Muscle layer of duodenum (tissue), 2 donors: ENCODE measurements around the gene TRIO.

Source experiments
- H3K27ac ChIP-seq: one replicate; pipeline ENCODE4 v1.7.0; 2013; ENCODE audit warnings: mild to moderate bottlenecking, low read length
- H3K27me3 ChIP-seq: one replicate; pipeline ENCODE4 v1.7.0; 2013; ENCODE audit warnings: low read depth, mild to moderate bottlenecking, control low read depth, low read length
- H3K36me3 ChIP-seq, 2 donors: one replicate each; pipeline ENCODE4 v1.7.0; 2013; ENCODE audit warnings: low read length in 2 of 2, control low read depth in 1 of 2, mild to moderate bottlenecking in 1 of 2; ENCODE audit not compliant: insufficient read depth in 2 of 2, control insufficient read depth in 1 of 2
- H3K4me1 ChIP-seq, 2 donors: one replicate each; pipeline ENCODE4 v1.7.0; 2013; ENCODE audit warnings: low read length in 2 of 2, mild to moderate bottlenecking in 2 of 2, control low read depth in 1 of 2, moderate library complexity in 1 of 2; ENCODE audit not compliant: insufficient read depth in 2 of 2, control insufficient read depth in 1 of 2
- H3K4me3 ChIP-seq, 2 donors: one replicate each; pipeline ENCODE4 v1.7.0; 2013; ENCODE audit warnings: low read length in 2 of 2, low read depth in 1 of 2, mild to moderate bottlenecking in 1 of 2
- H3K9me3 ChIP-seq, 2 donors: one replicate each; pipeline ENCODE4 v1.7.0; 2013; ENCODE audit warnings: low read length in 2 of 2, control low read depth in 1 of 2, mild to moderate bottlenecking in 1 of 2; ENCODE audit not compliant: control insufficient read depth in 1 of 2
- donor health status: healthy.

TRIO gene

GRCh38 chr5:14405706-14406553 is 262.8 kb downstream of the TRIO start:
- H3K36me3 ChIP-seq: peaks cover 38 to 51% of the 10 kb centered on the region in 2 donors
- no peak overlapping the region for H3K4me3 ChIP-seq
- peaks cover 0 to 9% of the 10 kb centered on the region in 2 donors for H3K4me1 ChIP-seq
- H3K27ac ChIP-seq: no peak overlapping the region
- H3K9me3 ChIP-seq: no peaks in the 10 kb centered on the region
- H3K27me3 ChIP-seq: no peaks in the 10 kb centered on the region

GRCh38 chr5:14406554-14406849 is 263.4 kb downstream of the TRIO start:
- H3K4me3 ChIP-seq: no peak overlapping the region
- H3K27ac ChIP-seq: no peak overlapping the region
- peaks cover 33 to 51% of the 10 kb centered on the region in 2 donors for H3K36me3 ChIP-seq
- no peaks in the 10 kb centered on the region for H3K9me3 ChIP-seq
- peaks cover 0 to 5% of the 10 kb centered on the region in 2 donors for H3K4me1 ChIP-seq
- H3K27me3 ChIP-seq: no peaks in the 10 kb centered on the region

GRCh38 chr5:14407051-14407450 is 263.9 kb downstream of the TRIO start:
- peaks cover 0 to 5% of the 10 kb centered on the region in 2 donors for H3K4me1 ChIP-seq
- no peaks in the 10 kb centered on the region for H3K9me3 ChIP-seq
- no peak overlapping the region for H3K27ac ChIP-seq
- no peak overlapping the region for H3K4me3 ChIP-seq
- H3K27me3 ChIP-seq: no peaks in the 10 kb centered on the region
- peaks cover 28 to 51% of the 10 kb centered on the region in 2 donors for H3K36me3 ChIP-seq

GRCh38 chr5:14407746-14408175 is 264.6 kb downstream of the TRIO start:
- H3K4me3 ChIP-seq: no peak overlapping the region
- peaks cover 28 to 57% of the 10 kb centered on the region in 2 donors for H3K36me3 ChIP-seq
- no peak overlapping the region for H3K27ac ChIP-seq
- no peaks in the 10 kb centered on the region for H3K27me3 ChIP-seq
- H3K4me1 ChIP-seq: peaks cover 0 to 5% of the 10 kb centered on the region in 2 donors
- no peaks in the 10 kb centered on the region for H3K9me3 ChIP-seq

DNA sequence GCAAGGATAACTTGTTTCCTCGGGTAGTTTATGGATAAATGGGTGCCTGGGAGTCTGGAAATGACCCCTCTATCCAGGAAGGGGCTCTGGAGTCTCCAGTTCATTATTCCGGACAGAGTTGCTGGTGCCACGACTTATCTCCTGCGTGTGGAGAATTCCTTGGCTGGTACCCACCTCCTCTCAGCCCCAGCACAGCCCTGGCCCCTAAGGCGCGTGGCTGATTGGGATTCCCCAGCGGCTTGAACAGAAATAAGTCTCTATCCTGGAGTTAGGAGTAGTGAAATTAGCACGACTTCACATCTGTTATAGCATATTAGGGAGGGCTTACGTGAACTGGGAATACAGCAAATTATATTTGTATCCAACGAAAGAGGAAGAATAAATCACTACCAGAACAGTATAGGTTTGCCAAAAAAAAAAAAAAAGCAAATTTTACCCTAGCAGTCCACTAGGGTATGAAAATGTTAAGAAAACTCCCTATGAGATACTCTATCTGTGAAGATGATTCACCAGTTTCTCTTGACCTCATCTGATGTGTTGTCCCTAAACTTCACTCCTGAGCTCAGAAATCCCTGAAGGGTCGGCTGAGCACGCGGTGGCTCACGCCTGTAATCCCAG is 265.9 kb downstream of the TRIO start:
- H3K9me3 ChIP-seq: no peaks in the 10 kb centered on the region
- H3K4me3 ChIP-seq: no peak overlapping the region
- H3K27ac ChIP-seq: no peak overlapping the region
- peaks cover 28 to 62% of the 10 kb centered on the region in 2 donors for H3K36me3 ChIP-seq
- peaks cover 0 to 9% of the 10 kb centered on the region in 2 donors for H3K4me1 ChIP-seq
- no peaks in the 10 kb centered on the region for H3K27me3 ChIP-seq

- no peaks in the 10 kb centered on the region for H3K27me3 ChIP-seq
- peaks cover 32 to 62% of the 10 kb centered on the region in 2 donors for H3K36me3 ChIP-seq
- peaks cover 0 to 9% of the 10 kb centered on the region in 2 donors for H3K4me1 ChIP-seq
- no peak overlapping the region for H3K4me3 ChIP-seq
- H3K27ac ChIP-seq: no peak overlapping the region
- H3K9me3 ChIP-seq: no peaks in the 10 kb centered on the region
Observed at GRCh38 chr5:14410068-14410393, 266.9 kb downstream of the TRIO start.

- Histone ChIP-seq H3K9me3 (no peaks in the 10 kb centered on the region), H3K27me3 (no peaks in the 10 kb centered on the region), H3K27ac (peak overlapping the region; percentile 58), H3K4me1 (peaks cover 0 to 9% of the 10 kb centered on the region in 2 donors), H3K36me3 (peaks cover 34 to 62% of the 10 kb centered on the region in 2 donors), H3K4me3 (no peak overlapping the region)
Observed at GRCh38 chr5:14410394-14411201, 267.5 kb downstream of the TRIO start.

DNA sequence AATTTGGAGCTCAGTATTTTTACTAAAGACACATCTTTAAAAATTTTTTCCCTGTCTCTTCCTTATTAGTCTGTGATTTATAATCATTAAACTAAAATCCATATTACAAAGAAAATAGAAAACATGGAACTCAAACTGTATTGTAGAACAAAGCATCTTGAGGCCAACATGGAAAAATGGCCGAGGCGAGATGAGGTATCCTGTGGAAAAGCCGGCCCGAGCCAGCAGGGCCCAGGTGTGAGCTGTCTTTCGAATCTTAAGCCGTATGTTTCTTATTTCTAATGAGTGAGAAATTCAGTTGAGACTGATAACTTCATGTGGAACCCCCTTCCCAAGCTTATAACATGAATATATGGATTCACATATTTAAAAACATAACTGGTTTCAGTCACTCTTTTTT is 268.1 kb downstream of the TRIO start:
- Histone ChIP-seq H3K9me3 (no peaks in the 10 kb centered on the region), H3K27me3 (no peaks in the 10 kb centered on the region), H3K4me1 (peaks cover 0 to 9% of the 10 kb centered on the region in 2 donors), H3K4me3 (no peak overlapping the region), H3K27ac (no peak overlapping the region), H3K36me3 (peaks cover 31 to 56% of the 10 kb centered on the region in 2 donors)

- no peak overlapping the region for H3K4me3 ChIP-seq
- peaks cover 0 to 4% of the 10 kb centered on the region in 2 donors for H3K4me1 ChIP-seq
- H3K27ac ChIP-seq: no peak overlapping the region
- H3K36me3 ChIP-seq: peaks cover 18 to 45% of the 10 kb centered on the region in 2 donors
- no peaks in the 10 kb centered on the region for H3K27me3 ChIP-seq
- H3K9me3 ChIP-seq: no peaks in the 10 kb centered on the region
Observed at GRCh38 chr5:14413331-14413750, 270.2 kb downstream of the TRIO start.

GRCh38 chr5:14414007-14414406 is 270.9 kb downstream of the TRIO start:
- no peak overlapping the region for H3K4me3 ChIP-seq
- peaks cover 18 to 46% of the 10 kb centered on the region in 2 donors for H3K36me3 ChIP-seq
- H3K27ac ChIP-seq: no peak overlapping the region
- no peaks in the 10 kb centered on the region for H3K27me3 ChIP-seq
- H3K4me1 ChIP-seq: peaks cover 0 to 4% of the 10 kb centered on the region in 2 donors
- no peaks in the 10 kb centered on the region for H3K9me3 ChIP-seq

DNA sequence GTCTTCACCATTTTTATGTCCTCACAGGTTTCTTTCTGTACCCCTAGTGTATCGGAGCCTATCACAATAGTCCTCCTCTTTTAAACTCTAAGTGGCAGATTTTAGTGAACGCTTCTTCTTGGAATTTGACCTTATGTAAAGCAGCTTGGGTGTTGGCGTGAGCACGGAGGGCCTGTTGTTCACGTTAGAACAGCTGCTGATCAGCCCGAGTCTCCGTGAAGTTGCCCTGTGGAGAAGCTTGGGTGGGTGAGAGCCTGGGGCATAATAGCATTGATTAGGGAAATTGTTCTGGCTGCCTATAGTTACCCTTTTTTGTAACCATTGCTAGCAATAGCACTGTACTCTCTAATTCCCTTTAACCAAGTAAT is 271.5 kb downstream of the TRIO start:
- Histone ChIP-seq H3K27ac (no peak overlapping the region), H3K27me3 (no peaks in the 10 kb centered on the region), H3K4me3 (no peak overlapping the region), H3K36me3 (peaks cover 18 to 48% of the 10 kb centered on the region in 2 donors), H3K9me3 (no peaks in the 10 kb centered on the region), H3K4me1 (peaks cover 0 to 4% of the 10 kb centered on the region in 2 donors)
